ENCODE measurements around the gene MITF. TPM values are rescaled to one million over a fixed set of nuclear protein-coding genes. Genes with fewer than 3 reads are reported as not detected.

MITF gene
- total RNA-seq, 6 experiments from 2014 or later, result 1.9 to 4.1 (median 3.8) TPM

GRCh38 chr3:69715204-69715603 lies 24.1 kb upstream of the MITF start:
- ATAC-seq (no peak), DNase-seq (no peak)
- no peaks in the 10 kb centered on the region for H3K9me3 ChIP-seq
- intact Hi-C loops (cut with DNase I), result no loop called here
- H3K4me1 ChIP-seq, result no peaks in the 10 kb centered on the region
- H3K27ac ChIP-seq, result no peak overlapping the region
- no peaks in the 10 kb centered on the region for H3K36me3 ChIP-seq
- no peak for TF ChIP-seq POLR2A (IDR thresholded peaks at IDR 0.05)
- TF ChIP-seq, protein P1, sequence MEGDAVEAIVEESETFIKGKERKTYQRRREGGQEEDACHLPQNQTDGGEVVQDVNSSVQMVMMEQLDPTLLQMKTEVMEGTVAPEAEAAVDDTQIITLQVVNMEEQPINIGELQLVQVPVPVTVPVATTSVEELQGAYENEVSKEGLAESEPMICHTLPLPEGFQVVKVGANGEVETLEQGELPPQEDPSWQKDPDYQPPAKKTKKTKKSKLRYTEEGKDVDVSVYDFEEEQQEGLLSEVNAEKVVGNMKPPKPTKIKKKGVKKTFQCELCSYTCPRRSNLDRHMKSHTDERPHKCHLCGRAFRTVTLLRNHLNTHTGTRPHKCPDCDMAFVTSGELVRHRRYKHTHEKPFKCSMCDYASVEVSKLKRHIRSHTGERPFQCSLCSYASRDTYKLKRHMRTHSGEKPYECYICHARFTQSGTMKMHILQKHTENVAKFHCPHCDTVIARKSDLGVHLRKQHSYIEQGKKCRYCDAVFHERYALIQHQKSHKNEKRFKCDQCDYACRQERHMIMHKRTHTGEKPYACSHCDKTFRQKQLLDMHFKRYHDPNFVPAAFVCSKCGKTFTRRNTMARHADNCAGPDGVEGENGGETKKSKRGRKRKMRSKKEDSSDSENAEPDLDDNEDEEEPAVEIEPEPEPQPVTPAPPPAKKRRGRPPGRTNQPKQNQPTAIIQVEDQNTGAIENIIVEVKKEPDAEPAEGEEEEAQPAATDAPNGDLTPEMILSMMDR (IDR thresholded peaks at IDR 0.05), result no peak
- 57% methylated on average over 1 of the region's 1 CpG for WGBS (ENCODE audit: insufficient coverage, low coverage, low lambda C conversion rate, missing lambda C conversion rate)
- no peaks in the 10 kb centered on the region for H3K27me3 ChIP-seq
- no peak overlapping the region for H3K4me3 ChIP-seq

DNA sequence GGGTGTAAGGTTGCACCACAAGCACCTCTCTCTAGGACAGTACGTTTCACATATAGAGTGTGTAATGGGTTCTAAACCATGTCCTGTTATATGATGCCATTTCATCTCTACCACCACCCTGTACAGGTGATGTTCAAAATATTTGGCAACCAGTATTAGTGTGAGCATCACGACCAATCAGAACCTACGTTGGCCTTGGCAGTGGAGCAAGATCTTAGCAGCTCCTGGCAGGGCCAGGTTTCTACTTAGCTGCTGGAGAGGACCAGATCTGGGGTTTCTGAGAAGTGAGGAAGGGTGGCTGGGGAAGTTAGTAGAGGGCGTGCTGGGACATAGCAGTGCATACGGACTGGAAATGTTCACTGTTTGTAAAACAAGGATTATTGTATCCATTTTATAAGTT lies 23.1 kb upstream of the MITF start:
- intact Hi-C loops (cut with DNase I), result no loop called here
- no peak overlapping the region for H3K27ac ChIP-seq
- no peaks in the 10 kb centered on the region for H3K27me3 ChIP-seq
- 55% methylated on average over 5 of the region's 5 CpGs for WGBS (ENCODE audit: insufficient coverage, low coverage, low lambda C conversion rate, missing lambda C conversion rate)
- no peaks in the 10 kb centered on the region for H3K36me3 ChIP-seq
- ATAC-seq (no peak), DNase-seq (no peak)
- no peaks in the 10 kb centered on the region for H3K4me1 ChIP-seq
- no peaks in the 10 kb centered on the region for H3K9me3 ChIP-seq
- no peak overlapping the region for H3K4me3 ChIP-seq
- TF ChIP-seq POLR2A (IDR thresholded peaks at IDR 0.05), result no peak
- TF ChIP-seq, protein P1 (IDR thresholded peaks at IDR 0.05), result no peak

DNA sequence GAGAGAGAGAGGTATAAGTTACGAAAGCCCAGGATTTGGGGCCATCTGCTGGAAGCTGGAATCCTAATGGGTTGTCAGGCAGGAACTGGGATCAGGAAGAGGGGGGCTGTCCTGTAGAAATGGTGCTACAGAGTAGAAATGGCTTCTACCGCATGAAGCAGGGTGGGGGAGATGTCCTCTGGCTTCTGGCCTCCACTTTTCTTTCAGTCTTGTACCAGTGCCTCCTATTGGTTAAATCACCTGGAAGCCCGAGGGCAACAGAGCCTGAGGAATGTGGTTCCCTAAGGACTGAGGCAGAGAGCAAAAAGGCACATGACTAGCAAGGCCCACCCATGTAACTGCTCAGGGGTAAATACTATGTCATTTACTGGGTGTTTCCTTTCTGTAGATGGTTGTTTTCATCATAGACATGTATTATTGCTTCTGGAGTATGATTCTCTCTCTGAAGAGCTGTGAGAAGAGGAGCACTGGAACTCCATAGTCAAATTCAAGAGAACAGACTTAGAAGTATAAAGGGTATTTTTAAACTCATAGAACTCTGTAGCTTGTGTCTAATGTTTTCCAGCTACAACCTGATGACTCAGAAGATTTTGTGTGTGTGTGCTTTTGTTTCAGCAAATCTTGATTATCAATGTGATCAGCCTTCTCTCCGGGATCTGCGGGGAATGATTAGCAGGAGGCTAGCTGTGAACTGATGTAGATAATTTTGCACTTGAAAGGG lies 20.2 kb upstream of the MITF start:
- intact Hi-C loops (cut with DNase I), result no loop called here
- Histone ChIP-seq H3K4me1 (no peaks in the 10 kb centered on the region), H3K9me3 (no peaks in the 10 kb centered on the region), H3K27ac (no peak overlapping the region), H3K27me3 (no peaks in the 10 kb centered on the region), H3K4me3 (no peak overlapping the region), H3K36me3 (no peaks in the 10 kb centered on the region)
- ATAC-seq (no peak), DNase-seq (no peak)
- TF ChIP-seq, protein P1 (IDR thresholded peaks at IDR 0.05), result no peak
- TF ChIP-seq POLR2A (IDR thresholded peaks at IDR 0.05), result no peak
- WGBS (ENCODE audit: insufficient coverage, low coverage, low lambda C conversion rate, missing lambda C conversion rate), result 65% methylated on average over 3 of the region's 5 CpGs

- H3K4me3 ChIP-seq, result no peak overlapping the region
- intact Hi-C loops (cut with DNase I), result no loop called here
- H3K4me1 ChIP-seq, result no peaks in the 10 kb centered on the region
- 52% methylated on average over 3 of the region's 3 CpGs for WGBS (ENCODE audit: insufficient coverage, low coverage, low lambda C conversion rate, missing lambda C conversion rate)
- no peaks in the 10 kb centered on the region for H3K9me3 ChIP-seq
- DNase-seq (no peak), ATAC-seq (no peak)
- no peak overlapping the region for H3K27ac ChIP-seq
- TF ChIP-seq, protein P1 (IDR thresholded peaks at IDR 0.05), result no peak
- no peaks in the 10 kb centered on the region for H3K27me3 ChIP-seq
- H3K36me3 ChIP-seq, result no peaks in the 10 kb centered on the region
Observed at GRCh38 chr3:69719587-69720122, 19.6 kb upstream of the MITF start.

Measured in right lobe of liver (tissue), 6 donors.